Naive thymus-derived CD8-positive, alpha-beta T cell (primary cell): ENCODE data around the gene CMSS1. TPM values are rescaled to one million over a fixed set of nuclear protein-coding genes. Genes with fewer than 3 reads are reported as not detected.
"Not testable (repeated sequence)": the region's sequence is repeated elsewhere in the genome, so short reads cannot be mapped to it uniquely, and the experiment has no call there.

Experiments used
- ATAC-seq, 2 donors: fragments of 150-1000 bp; cut with Tn5 transposase in 1 of 2; sonication (Bioruptor Pico), chemical (Tn5 transposase) in 1 of 2; 1 replicate in 1 of 2; 2 replicates in 1 of 2; pipeline ENCODE4 v1.10.0; 2021; ENCODE audit warnings: mild to moderate bottlenecking in 2 of 2, moderate library complexity in 2 of 2
- POLR2A ChIA-PET: fragments of 350-600 bp; sonication (Branson Sonifier 250); formaldehyde crosslinking; loops from one replicate; lab custom pipeline; 2021; ENCODE audit warnings: antibody characterized with exemption; lab: Charles Lee
- DNase-seq, 10 donors: peaks; one replicate each; pipeline versions ENCODE4 v3.0.0 to v3.0.0-alpha.2; 2020 to 2022
- H3K27ac Mint-ChIP-seq, 10 donors: one replicate each; pipeline ENCODE4 v1.8.0; 2020 to 2022; ENCODE audit warnings: mild to moderate bottlenecking in 10 of 10, mixed read lengths in 10 of 10, moderate library complexity in 4 of 10, inconsistent platforms in 1 of 10
- H3K27me3 Mint-ChIP-seq, 5 donors: one replicate each; pipeline ENCODE4 v1.8.0; 2021 to 2022; ENCODE audit warnings: mixed read lengths in 5 of 5
- H3K36me3 Mint-ChIP-seq, 3 donors: one replicate each; pipeline ENCODE4 v1.8.0; 2020 to 2022; ENCODE audit warnings: mixed read lengths in 3 of 3, mild to moderate bottlenecking in 2 of 3, inconsistent platforms in 1 of 3
- H3K4me1 Mint-ChIP-seq, 4 donors: one replicate each; pipeline ENCODE4 v1.8.0; 2021 to 2022; ENCODE audit warnings: mixed read lengths in 4 of 4
- H3K4me3 Mint-ChIP-seq, 10 donors: one replicate each; pipeline ENCODE4 v1.8.0; 2020 to 2022; ENCODE audit warnings: mild to moderate bottlenecking in 10 of 10, mixed read lengths in 10 of 10, moderate library complexity in 6 of 10, inconsistent platforms in 1 of 10
- H3K9me3 Mint-ChIP-seq, 9 donors: one replicate each; pipeline ENCODE4 v1.8.0; 2020 to 2022; ENCODE audit warnings: mixed read lengths in 9 of 9, mild to moderate bottlenecking in 3 of 9, inconsistent platforms in 1 of 9, moderate library complexity in 1 of 9
- polyA plus RNA-seq, 3 donors: library from polyadenylated mRNA; unstranded; fragments of 300-500 nt; fragmentation: Illumina TruSeq; gene quantifications; one replicate each; pipeline ENCODE4 v1.2.3, GENCODE V29; 2021
- total RNA-seq, 8 experiments: library from RNA in 2 of 8; stranded (reverse) in 2 of 8; gene quantifications; one replicate each; pipeline ENCODE4 v1.2.3 and lab custom pipeline; 2021 to 2026

Gene CMSS1
- total and polyA plus RNA-seq, 5 experiments from 2014 or later = 18.9 to 32.4 (median 29.7) TPM

GRCh38 chr3:99825004-99825640, 7.5 kb downstream of the CMSS1 start:
- H3K4me1 Mint-ChIP-seq = peaks cover 12 to 35% (median 18%) of the 10 kb centered on the region in 4 donors
- H3K4me3 Mint-ChIP-seq = no peak overlapping the region
- H3K27me3 Mint-ChIP-seq = no peaks in the 10 kb centered on the region
- POLR2A ChIA-PET = no interaction called here
- H3K27ac Mint-ChIP-seq = peak overlapping the region in 1 of 10 donors; percentile 38
- peaks cover 0 to 3% (median 2%) of the 10 kb centered on the region in 3 donors for H3K36me3 Mint-ChIP-seq
- no peaks in the 10 kb centered on the region for H3K9me3 Mint-ChIP-seq
- ATAC-seq = no peak
- DNase-seq = no peak

GRCh38 chr3:99829844-99830243, 12.2 kb downstream of the CMSS1 start:
- no peak for ATAC-seq
- H3K4me1 Mint-ChIP-seq = peaks cover 2 to 16% (median 4%) of the 10 kb centered on the region in 4 donors
- POLR2A ChIA-PET = no interaction called here
- no peak for DNase-seq
- H3K4me3 Mint-ChIP-seq = no peak overlapping the region
- H3K27me3 Mint-ChIP-seq = no peaks in the 10 kb centered on the region
- peaks cover 0 to 7% (median 2%) of the 10 kb centered on the region in 3 donors for H3K36me3 Mint-ChIP-seq
- no peak overlapping the region for H3K27ac Mint-ChIP-seq
- no peaks in the 10 kb centered on the region for H3K9me3 Mint-ChIP-seq

- peaks cover 0 to 6% (median 0%) of the 10 kb centered on the region in 3 donors for H3K36me3 Mint-ChIP-seq
- no peak for DNase-seq
- H3K27ac Mint-ChIP-seq = no peak overlapping the region
- ATAC-seq = no peak
- H3K4me3 Mint-ChIP-seq = no peak overlapping the region
- H3K9me3 Mint-ChIP-seq = no peaks in the 10 kb centered on the region
- peaks cover 0 to 3% (median 1%) of the 10 kb centered on the region in 4 donors for H3K4me1 Mint-ChIP-seq
- H3K27me3 Mint-ChIP-seq = no peaks in the 10 kb centered on the region
- POLR2A ChIA-PET = no interaction called here
These were observed 16.0 kb downstream of the CMSS1 start for GRCh38 chr3:99833617-99834205.

GRCh38 chr3:99834211-99834957, 16.7 kb downstream of the CMSS1 start:
- Mint-ChIP-seq H3K9me3 (no peaks in the 10 kb centered on the region), H3K4me3 (no peak overlapping the region), H3K4me1 (peaks cover 0 to 3% (median 0%) of the 10 kb centered on the region in 4 donors), H3K36me3 (peaks cover 0 to 5% (median 0%) of the 10 kb centered on the region in 3 donors), H3K27ac (no peak overlapping the region), H3K27me3 (no peaks in the 10 kb centered on the region)
- POLR2A ChIA-PET = no interaction called here
- ATAC-seq (no peak), DNase-seq (no peak)

GRCh38 chr3:99836681-99837080, 19.0 kb downstream of the CMSS1 start:
- POLR2A ChIA-PET = interaction anchor here (0.7 kb wide), 1 partner anchor 429 kb away, joined by 3 read pairs; no protein-coding TSS in a partner anchor
- no peak for ATAC-seq

GRCh38 chr3:99837715-99838114, 20.1 kb downstream of the CMSS1 start:
- ATAC-seq = no peak
- peaks cover 0 to 6% (median 5%) of the 10 kb centered on the region in 3 donors for H3K36me3 Mint-ChIP-seq
- no peaks in the 10 kb centered on the region for H3K27me3 Mint-ChIP-seq
- H3K27ac Mint-ChIP-seq = no peak overlapping the region
- H3K4me1 Mint-ChIP-seq = no peaks in the 10 kb centered on the region
- H3K4me3 Mint-ChIP-seq = no peak overlapping the region
- DNase-seq = no peak
- no peaks in the 10 kb centered on the region for H3K9me3 Mint-ChIP-seq
- POLR2A ChIA-PET = no interaction called here

More at GRCh38 chr3:99836681-99837080, 19.0 kb downstream of the CMSS1 start:
- Mint-ChIP-seq H3K27me3 (no peaks in the 10 kb centered on the region), H3K36me3 (peaks cover 0 to 6% (median 5%) of the 10 kb centered on the region in 3 donors), H3K4me1 (no peaks in the 10 kb centered on the region), H3K27ac (no peak overlapping the region), H3K4me3 (no peak overlapping the region), H3K9me3 (no peaks in the 10 kb centered on the region)
- no peak for DNase-seq

GRCh38 chr3:99838755-99839154, 21.1 kb downstream of the CMSS1 start:
- no peak for ATAC-seq
- Mint-ChIP-seq H3K36me3 (peaks cover 0 to 6% (median 0%) of the 10 kb centered on the region in 3 donors), H3K27ac (no peak overlapping the region), H3K4me1 (peaks cover 0 to 6% (median under 1%) of the 10 kb centered on the region in 4 donors), H3K4me3 (no peak overlapping the region), H3K9me3 (no peaks in the 10 kb centered on the region), H3K27me3 (no peaks in the 10 kb centered on the region)
- no peak for DNase-seq
- POLR2A ChIA-PET = no interaction called here

GRCh38 chr3:99839613-99840012, 22.0 kb downstream of the CMSS1 start:
- no peak overlapping the region for H3K27ac Mint-ChIP-seq
- H3K9me3 Mint-ChIP-seq = no peaks in the 10 kb centered on the region
- DNase-seq = no peak
- H3K27me3 Mint-ChIP-seq = no peaks in the 10 kb centered on the region
- POLR2A ChIA-PET = no interaction called here
- H3K36me3 Mint-ChIP-seq = peaks cover 0 to 6% (median 0%) of the 10 kb centered on the region in 3 donors
- H3K4me3 Mint-ChIP-seq = no peak overlapping the region
- peaks cover 0 to 8% (median 2%) of the 10 kb centered on the region in 4 donors for H3K4me1 Mint-ChIP-seq
- ATAC-seq = no peak

GRCh38 chr3:99841949-99842348, 24.3 kb downstream of the CMSS1 start:
- POLR2A ChIA-PET, ATAC-seq, DNase-seq, H3K36me3 Mint-ChIP-seq, H3K9me3 Mint-ChIP-seq, H3K27ac Mint-ChIP-seq, H3K27me3 Mint-ChIP-seq, H3K4me3 Mint-ChIP-seq: not testable (repeated sequence)
- peaks cover 3 to 17% (median 7%) of the 10 kb centered on the region in 4 donors for H3K4me1 Mint-ChIP-seq

- Mint-ChIP-seq H3K9me3 (no peaks in the 10 kb centered on the region), H3K27me3 (no peaks in the 10 kb centered on the region), H3K27ac (peak overlapping the region in 1 of 10 donors; percentile 2), H3K4me1 (peaks cover 4 to 17% (median 7%) of the 10 kb centered on the region in 4 donors), H3K36me3 (peaks cover 0 to 6% (median 0%) of the 10 kb centered on the region in 3 donors), H3K4me3 (no peak overlapping the region)
- ATAC-seq = peak in 1 of 2 donors; percentile 27
- DNase-seq = no peak
- POLR2A ChIA-PET = no interaction called here
These were observed 25.3 kb downstream of the CMSS1 start for GRCh38 chr3:99842826-99843589.

- Mint-ChIP-seq H3K36me3 (peaks cover 0 to 6% (median 0%) of the 10 kb centered on the region in 3 donors), H3K4me3 (no peak overlapping the region), H3K4me1 (peaks cover 5 to 17% (median 9%) of the 10 kb centered on the region in 4 donors), H3K27me3 (no peaks in the 10 kb centered on the region), H3K9me3 (no peaks in the 10 kb centered on the region), H3K27ac (no peak overlapping the region)
- no peak for ATAC-seq
- DNase-seq = no peak
- POLR2A ChIA-PET = no interaction called here
These were observed 26.1 kb downstream of the CMSS1 start for GRCh38 chr3:99843590-99844258.

GRCh38 chr3:99845331-99845730, 27.7 kb downstream of the CMSS1 start:
- POLR2A ChIA-PET = no interaction called here
- ATAC-seq = no peak
- Mint-ChIP-seq H3K27me3 (no peaks in the 10 kb centered on the region), H3K4me1 (peaks cover 5 to 17% (median 9%) of the 10 kb centered on the region in 4 donors), H3K27ac (no peak overlapping the region), H3K9me3 (no peaks in the 10 kb centered on the region), H3K4me3 (no peak overlapping the region), H3K36me3 (peaks cover 0 to 6% (median 0%) of the 10 kb centered on the region in 3 donors)
- no peak for DNase-seq
